NCI-H2171 (cell line): ENCODE results near the gene ZNF407.

Experiments
- DNase-seq: peaks from one replicate; lab custom pipeline; 2025; lab: John Stamatoyannopoulos, UW

The ZNF407 gene

GRCh38 chr18:74929110-74929509, 331.4 kb downstream of the ZNF407 start:
- DNase-seq, result no peak

- DNase-seq, result no peak
These were observed 332.9 kb downstream of the ZNF407 start for GRCh38 chr18:74930616-74931015.

DNA sequence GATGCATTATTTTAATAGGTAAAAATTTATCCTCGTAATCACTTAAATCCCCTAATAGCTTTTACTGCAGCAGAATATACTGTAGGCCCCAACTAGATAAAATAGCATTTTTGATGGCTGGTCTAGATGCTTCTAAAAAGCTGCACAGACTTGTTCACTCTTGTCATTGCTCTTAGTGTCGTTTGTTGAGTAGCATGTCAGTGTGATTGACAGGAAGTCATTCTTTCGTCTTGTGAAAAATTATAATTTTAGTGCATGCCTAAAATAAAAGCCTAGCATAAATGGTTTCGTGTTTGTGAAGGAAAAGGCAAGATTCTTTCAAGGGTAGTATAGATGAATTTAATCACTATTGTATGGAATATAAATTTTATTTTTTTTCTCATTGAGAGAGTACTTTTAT, 336.3 kb downstream of the ZNF407 start:
- DNase-seq, result no peak

- no peak for DNase-seq
These were observed 337.8 kb downstream of the ZNF407 start for GRCh38 chr18:74935434-74935833.

DNA sequence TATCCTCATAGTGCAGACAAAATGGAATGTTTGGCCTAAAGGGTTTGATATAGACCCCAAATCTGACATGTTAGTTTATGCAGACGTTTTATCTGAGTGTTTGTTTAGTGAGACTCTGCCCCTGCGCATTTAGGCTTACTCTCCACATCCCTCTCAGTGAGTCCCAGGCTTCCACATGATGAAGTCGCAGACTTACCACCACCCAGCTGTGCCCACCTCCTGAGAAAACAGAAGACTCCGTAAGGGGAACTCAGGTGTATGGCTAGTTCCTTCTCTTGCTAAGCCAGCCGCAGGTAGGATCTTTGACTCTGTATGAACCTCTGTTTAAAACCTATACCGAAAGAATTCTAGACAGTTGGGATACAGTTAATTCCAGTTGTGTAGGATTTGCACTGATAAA, 338.7 kb downstream of the ZNF407 start:
- no peak for DNase-seq

GRCh38 chr18:74937291-74937690, 339.6 kb downstream of the ZNF407 start:
- no peak for DNase-seq

GRCh38 chr18:74940856-74941255, 343.2 kb downstream of the ZNF407 start:
- no peak for DNase-seq

DNA sequence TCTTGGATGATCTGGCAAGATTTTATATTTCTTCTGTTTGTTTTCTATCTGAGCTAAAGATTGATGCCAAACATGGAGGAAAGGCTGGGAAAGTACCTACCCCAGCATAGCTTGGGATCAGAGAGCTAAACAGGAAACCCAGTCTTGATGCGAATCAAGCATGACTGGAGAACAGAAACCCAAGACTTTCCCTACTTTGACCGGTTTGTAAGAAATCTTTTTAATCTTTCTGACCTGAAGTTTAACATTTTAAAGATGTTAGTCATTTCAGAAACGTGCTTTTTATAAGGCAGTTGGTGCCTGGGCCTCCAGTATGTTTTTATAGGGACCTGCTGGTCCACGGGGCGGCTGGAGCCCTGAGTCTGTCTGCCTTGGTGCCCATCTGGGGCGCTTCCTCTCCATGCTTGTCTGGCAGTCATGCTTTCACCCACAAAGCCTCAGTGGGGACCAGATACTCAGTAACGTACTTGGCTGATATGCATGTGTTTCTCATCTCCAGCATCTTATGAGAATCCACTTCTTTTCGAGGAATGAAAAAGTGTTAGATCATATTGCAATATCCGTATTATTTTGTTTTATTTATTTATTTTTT, 344.7 kb downstream of the ZNF407 start:
- DNase-seq, result no peak

- DNase-seq, result no peak
These were observed 347.0 kb downstream of the ZNF407 start for GRCh38 chr18:74944676-74945075.

DNA sequence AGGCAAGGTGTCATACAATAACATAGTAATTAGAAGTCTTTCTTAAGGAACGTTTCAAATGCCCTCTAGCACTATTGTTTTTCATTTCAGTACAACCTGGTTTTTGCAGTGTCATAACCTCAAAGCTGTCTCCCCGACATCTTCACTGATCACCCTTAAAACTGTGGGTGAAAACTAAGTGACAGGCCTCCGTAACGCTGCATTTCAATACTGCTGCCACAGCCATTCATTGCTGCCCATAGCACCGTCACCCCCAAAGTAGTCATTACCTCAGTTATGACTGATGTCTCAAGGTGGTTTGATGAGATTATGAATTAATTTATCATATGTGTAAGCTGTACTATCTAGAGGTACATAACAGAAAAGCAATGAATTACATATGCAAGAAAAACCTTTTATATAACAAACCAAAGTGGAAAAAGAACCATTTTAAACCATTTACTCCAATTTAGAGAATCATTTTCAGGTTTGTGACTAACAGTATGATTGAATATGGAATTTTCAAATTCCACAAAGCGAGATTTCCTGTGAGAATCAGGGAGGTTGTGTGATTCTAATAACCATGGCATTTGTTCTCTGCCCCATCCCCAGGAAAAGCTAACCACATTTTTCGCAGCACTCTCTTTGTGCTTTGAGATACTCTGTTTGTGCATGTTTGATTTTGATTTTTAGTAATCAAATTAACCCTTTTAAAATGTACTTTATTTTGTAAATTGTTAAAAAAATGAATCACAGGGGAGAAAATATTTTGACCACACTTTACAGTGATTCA, 348.3 kb downstream of the ZNF407 start:
- DNase-seq, result no peak

GRCh38 chr18:74946646-74947375, 349.1 kb downstream of the ZNF407 start:
- no peak for DNase-seq

DNA sequence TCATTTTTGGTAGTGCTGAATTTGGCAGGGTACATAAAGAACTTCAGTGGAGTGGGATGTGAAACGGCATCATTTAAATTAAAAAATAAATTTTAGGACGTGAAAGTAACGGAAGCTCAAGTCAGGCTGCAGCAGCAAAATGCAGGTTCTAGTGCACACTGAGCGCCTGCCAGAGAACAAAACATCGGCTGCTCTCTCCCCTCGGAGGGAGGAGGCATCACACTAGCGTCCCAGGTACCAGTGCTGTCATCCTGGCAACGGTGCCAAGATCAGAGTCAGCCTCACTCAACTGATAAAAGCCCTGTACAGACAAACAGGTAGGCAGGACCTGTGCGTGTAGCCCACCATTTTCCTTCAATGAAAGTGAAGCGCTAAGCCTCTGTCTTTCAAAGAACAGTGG, 349.7 kb downstream of the ZNF407 start:
- no peak for DNase-seq

GRCh38 chr18:74947875-74948274, 350.2 kb downstream of the ZNF407 start:
- no peak for DNase-seq

DNA sequence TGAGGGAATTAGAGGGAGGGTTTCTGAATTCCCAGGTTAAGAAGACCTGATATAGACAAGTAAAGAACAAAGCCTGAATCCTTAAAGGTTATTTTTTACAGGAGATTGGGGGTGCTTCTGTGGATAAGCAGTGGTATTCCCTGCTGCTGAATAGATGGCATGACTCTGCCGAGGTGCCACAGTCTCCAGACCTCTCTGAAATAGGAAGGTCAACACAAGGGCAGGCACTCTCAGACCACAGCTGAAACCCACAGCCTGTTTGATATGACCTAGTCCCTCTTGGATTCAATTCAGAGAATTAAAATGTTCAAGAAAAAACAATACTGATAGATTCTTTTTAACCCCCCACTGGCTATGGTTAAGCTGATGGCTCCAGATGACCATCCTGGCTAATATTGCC, 351.9 kb downstream of the ZNF407 start:
- DNase-seq, result no peak

DNA sequence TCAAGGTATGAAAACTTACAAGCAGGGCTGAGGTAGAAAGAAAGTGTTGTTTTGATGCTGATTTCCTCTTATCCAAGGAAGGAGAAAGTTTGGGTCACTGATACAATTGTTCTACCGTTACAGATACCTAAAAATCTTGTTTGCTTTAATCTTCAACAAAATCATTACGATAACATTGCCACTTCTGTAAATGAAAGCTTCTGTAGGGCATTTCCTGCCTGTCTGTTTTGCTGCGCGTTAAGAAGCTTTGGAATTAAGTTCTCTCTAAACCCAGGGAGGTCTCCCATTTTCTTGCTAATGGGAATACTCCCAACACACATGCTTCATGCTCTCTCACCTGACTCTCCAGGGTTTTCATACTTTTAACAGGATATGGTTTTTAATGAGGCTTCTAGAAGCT, 352.8 kb downstream of the ZNF407 start:
- DNase-seq, result no peak

- DNase-seq, result no peak
These were observed 353.6 kb downstream of the ZNF407 start for GRCh38 chr18:74951165-74951760.

GRCh38 chr18:74957588-74958224, 360.0 kb downstream of the ZNF407 start:
- no peak for DNase-seq

- DNase-seq, result no peak
These were observed 361.5 kb downstream of the ZNF407 start for GRCh38 chr18:74959216-74959615.

- no peak for DNase-seq
These were observed 363.9 kb downstream of the ZNF407 start for GRCh38 chr18:74961596-74961995.

- no peak for DNase-seq
These were observed 366.3 kb downstream of the ZNF407 start for GRCh38 chr18:74963820-74964446.

DNA sequence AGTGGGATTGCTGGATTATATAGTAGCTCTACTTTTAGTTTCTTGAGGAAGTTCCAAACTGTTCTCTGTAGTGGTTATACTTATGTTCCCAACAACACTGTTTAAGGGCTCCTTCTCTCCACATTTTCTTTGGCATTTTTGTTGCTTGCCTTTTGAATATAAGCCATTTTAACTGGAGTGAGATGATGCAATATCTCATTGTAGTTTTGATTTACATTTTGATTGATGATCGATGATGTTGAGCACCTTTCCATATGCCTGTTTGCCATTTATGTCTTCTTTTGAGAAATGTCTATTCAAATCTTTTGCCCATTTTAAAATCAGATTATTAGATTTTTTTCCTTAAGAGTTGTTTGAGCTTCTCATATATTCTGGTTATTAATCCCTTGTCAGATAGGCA, 368.0 kb downstream of the ZNF407 start:
- DNase-seq, result no peak

GRCh38 chr18:74967438-74967837, 369.8 kb downstream of the ZNF407 start:
- no peak for DNase-seq
